Liver (tissue), 3 donors: ENCODE data around the gene PAQR3.

Experiments
- ATF3 ChIP-seq: IDR thresholded peaks from 2 replicates; pipeline ENCODE4 v1.6.1; 2016; ENCODE audit warnings: antibody characterized with exemption
- CTCF ChIP-seq: fragments of 150-350 bp; IDR thresholded peaks from 2 replicates; pipeline ENCODE4 v1.5.1; 2017; ENCODE audit warnings: improper control_type of control experiment, low read depth, low read length; ENCODE audit not compliant: missing input control
- RXRA ChIP-seq, 2 donors: IDR thresholded peaks; 2 replicates each; pipeline ENCODE4 v1.6.1; 2017 to 2018; ENCODE audit warnings: antibody characterized with exemption in 2 of 2, mild to moderate bottlenecking in 1 of 2
- donor health status: healthy.
- donor health status: healthy.

GRCh38 chr4:78956975-78957374 is 17.7 kb upstream of the PAQR3 start:
- no peak for TF ChIP-seq CTCF
- TF ChIP-seq ATF3: no peak
- no peak for TF ChIP-seq RXRA (IDR thresholded peaks at IDR 0.05)
